Prostate gland (tissue), 2 donors: Measurements from ENCODE around the gene TTLL10.

Experiments
- POLR2AphosphoS5 ChIP-seq: sonication (generic); formaldehyde crosslinking; IDR thresholded peaks from one replicate; pipeline ENCODE4 v1.6.1; 2017; ENCODE audit warnings: antibody characterized with exemption
- TF ChIP-seq, protein P1 (sequence below), 4 experiments: fragments of 200-600 bp in 2 of 4; fragments of 450-650 bp in 2 of 4; sonication (generic) in 2 of 4; IDR thresholded peaks; 1 replicate in 3 of 4; 2 replicates in 1 of 4; pipeline ENCODE4 v1.5.1; 2016 to 2019; ENCODE audit warnings: antibody characterized with exemption in 4 of 4, mild to moderate bottlenecking in 2 of 4, moderate library complexity in 2 of 4

- TF ChIP-seq, protein P1, sequence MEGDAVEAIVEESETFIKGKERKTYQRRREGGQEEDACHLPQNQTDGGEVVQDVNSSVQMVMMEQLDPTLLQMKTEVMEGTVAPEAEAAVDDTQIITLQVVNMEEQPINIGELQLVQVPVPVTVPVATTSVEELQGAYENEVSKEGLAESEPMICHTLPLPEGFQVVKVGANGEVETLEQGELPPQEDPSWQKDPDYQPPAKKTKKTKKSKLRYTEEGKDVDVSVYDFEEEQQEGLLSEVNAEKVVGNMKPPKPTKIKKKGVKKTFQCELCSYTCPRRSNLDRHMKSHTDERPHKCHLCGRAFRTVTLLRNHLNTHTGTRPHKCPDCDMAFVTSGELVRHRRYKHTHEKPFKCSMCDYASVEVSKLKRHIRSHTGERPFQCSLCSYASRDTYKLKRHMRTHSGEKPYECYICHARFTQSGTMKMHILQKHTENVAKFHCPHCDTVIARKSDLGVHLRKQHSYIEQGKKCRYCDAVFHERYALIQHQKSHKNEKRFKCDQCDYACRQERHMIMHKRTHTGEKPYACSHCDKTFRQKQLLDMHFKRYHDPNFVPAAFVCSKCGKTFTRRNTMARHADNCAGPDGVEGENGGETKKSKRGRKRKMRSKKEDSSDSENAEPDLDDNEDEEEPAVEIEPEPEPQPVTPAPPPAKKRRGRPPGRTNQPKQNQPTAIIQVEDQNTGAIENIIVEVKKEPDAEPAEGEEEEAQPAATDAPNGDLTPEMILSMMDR (IDR thresholded peaks at IDR 0.05), result no peak
- no peak for TF ChIP-seq POLR2AphosphoS5
These were observed 12.0 kb upstream of the TTLL10 start for GRCh38 chr1:1161683-1162079.
